ENCODE data around the gene PLXNB3. TPM values are rescaled to one million over a fixed set of nuclear protein-coding genes. Genes with fewer than 3 reads are reported as not detected.

Gene PLXNB3
- total RNA-seq, 1 donor from 2014 or later = not detected

- intact Hi-C loops (cut with micrococcal nuclease) = no loop called here
- Mint-ChIP-seq H3K4me3 (no peak within 1 kb of the TSS), H3K9me3 (no peaks in the 10 kb centered on the region), H3K27me3 (peaks cover 3% of the 10 kb centered on the region), H3K36me3 (ENCODE audit: low read depth) (peaks cover 7% of the 10 kb centered on the region), H3K4me1 (peaks cover 4% of the 10 kb centered on the region), H3K27ac (no peak within 1 kb of the TSS)
- no peak for DNase-seq
- TF ChIP-seq CTCF (IDR thresholded peaks at IDR 0.05) = no peak
- no peak for ATAC-seq (ENCODE audit: low read depth)
- ChIA-PET CTCF (no interaction called here), POLR2A (no interaction called here)
These were observed 16.8 kb downstream of the PLXNB3 start, which contains the start of gene SRPK3 for GRCh38 chrX:153780678-153781427. SRPK3 (plus strand) TSS chrX:153781041; CDS start chrX:153781087, 46 bp downstream.

- intact Hi-C loops (cut with micrococcal nuclease) = no loop called here
- no peaks in the 10 kb centered on the region for H3K9me3 Mint-ChIP-seq
These were observed 17.5 kb downstream of the PLXNB3 start for GRCh38 chrX:153781428-153782047.

GRCh38 chrX:153782313-153782712 lies 18.3 kb downstream of the PLXNB3 start:
- ATAC-seq (ENCODE audit: low read depth) (no peak), DNase-seq (no peak)
- H3K27ac Mint-ChIP-seq = no peak overlapping the region
- peaks cover 3% of the 10 kb centered on the region for H3K27me3 Mint-ChIP-seq
- no peaks in the 10 kb centered on the region for H3K9me3 Mint-ChIP-seq
- intact Hi-C loops (cut with micrococcal nuclease) = no loop called here
- no peak for TF ChIP-seq CTCF (IDR thresholded peaks at IDR 0.05)
- ChIA-PET POLR2A (no interaction called here), CTCF (no interaction called here)
- H3K4me1 Mint-ChIP-seq = peaks cover 4% of the 10 kb centered on the region
- H3K4me3 Mint-ChIP-seq = no peak overlapping the region
- peaks cover 17% of the 10 kb centered on the region for H3K36me3 Mint-ChIP-seq (ENCODE audit: low read depth)

More at GRCh38 chrX:153781428-153782047, 17.5 kb downstream of the PLXNB3 start:
- Mint-ChIP-seq H3K4me1 (peaks cover 4% of the 10 kb centered on the region), H3K4me3 (no peak overlapping the region), H3K36me3 (ENCODE audit: low read depth) (peaks cover 13% of the 10 kb centered on the region), H3K27ac (no peak overlapping the region), H3K27me3 (peaks cover 3% of the 10 kb centered on the region)
- no peak for ATAC-seq (ENCODE audit: low read depth)
- DNase-seq = no peak
- ChIA-PET POLR2A (no interaction called here), CTCF (no interaction called here)
- no peak for TF ChIP-seq CTCF (IDR thresholded peaks at IDR 0.05)

- Mint-ChIP-seq H3K4me1 (peaks cover 4% of the 10 kb centered on the region), H3K4me3 (no peak overlapping the region), H3K27me3 (peaks cover 3% of the 10 kb centered on the region), H3K36me3 (ENCODE audit: low read depth) (peaks cover 20% of the 10 kb centered on the region), H3K9me3 (no peaks in the 10 kb centered on the region), H3K27ac (no peak overlapping the region)
- ATAC-seq (ENCODE audit: low read depth) = no peak
- CTCF ChIA-PET = no interaction called here
- intact Hi-C loops (cut with micrococcal nuclease) = no loop called here
- DNase-seq = no peak
- POLR2A ChIA-PET = no interaction called here
- no peak for TF ChIP-seq CTCF (IDR thresholded peaks at IDR 0.05)
These were observed 18.8 kb downstream of the PLXNB3 start for GRCh38 chrX:153782871-153783270.

- H3K36me3 Mint-ChIP-seq (ENCODE audit: low read depth) = peaks cover 22% of the 10 kb centered on the region
- no peaks in the 10 kb centered on the region for H3K9me3 Mint-ChIP-seq
- ChIA-PET CTCF (no interaction called here), POLR2A (no interaction called here)
- no peak for DNase-seq
- no peak for ATAC-seq (ENCODE audit: low read depth)
- no peak overlapping the region for H3K4me3 Mint-ChIP-seq
- no peak overlapping the region for H3K27ac Mint-ChIP-seq
- H3K27me3 Mint-ChIP-seq = peaks cover 3% of the 10 kb centered on the region
- intact Hi-C loops (cut with micrococcal nuclease) = no loop called here
- no peak for TF ChIP-seq CTCF (IDR thresholded peaks at IDR 0.05)
- H3K4me1 Mint-ChIP-seq = peaks cover 4% of the 10 kb centered on the region
These were observed 19.4 kb downstream of the PLXNB3 start for GRCh38 chrX:153783378-153784013.
